SJSA1 (cell line): ENCODE measurements around the gene REEP6. TPM values are rescaled to one million over a fixed set of nuclear protein-coding genes. Genes with fewer than 3 reads are reported as not detected.
"Not testable (repeated sequence)": the region's sequence is repeated elsewhere in the genome, so short reads cannot be mapped to it uniquely, and the experiment has no call there.

Experiments used
- DNase-seq, 2 experiments: peaks; one replicate each; pipeline ENCODE4 v3.0.0-alpha.2; 2015 to 2020; ENCODE audit warnings: low spot score in 2 of 2, low read depth in 1 of 2
- H3K27ac ChIP-seq: fragments of 250-450 bp; sonication (Bioruptor Pico); 2 replicates; pipeline ENCODE4 v1.5.1; 2020; ENCODE audit warnings: mild to moderate bottlenecking, moderate library complexity
- H3K27me3 ChIP-seq: fragments of 250-450 bp; sonication (Bioruptor Pico); replicated peaks from 2 replicates; pipeline ENCODE4 v1.5.1; 2020; ENCODE audit warnings: mild to moderate bottlenecking, moderate library complexity
- H3K36me3 ChIP-seq: fragments of 250-450 bp; sonication (Bioruptor Pico); 2 replicates; pipeline ENCODE4 v1.5.1; 2020; ENCODE audit warnings: mild to moderate bottlenecking
- H3K4me1 ChIP-seq: fragments of 250-450 bp; sonication (Bioruptor Pico); replicated peaks from 2 replicates; pipeline ENCODE4 v1.6.1; 2021; ENCODE audit warnings: mild to moderate bottlenecking
- H3K4me3 ChIP-seq: fragments of 250-450 bp; sonication (Bioruptor Pico); 2 replicates; pipeline ENCODE4 v1.5.1; 2020; ENCODE audit warnings: mild to moderate bottlenecking
- H3K9me3 ChIP-seq: fragments of 250-450 bp; sonication (Bioruptor Pico); replicated peaks from 2 replicates; pipeline ENCODE4 v1.5.1; 2020; ENCODE audit warnings: mild to moderate bottlenecking
- total RNA-seq: library from RNA; depleted of rRNA; stranded (reverse); fragments of >200 nt; shearing (Covaris generic); gene quantifications from 2 replicates; pipeline ENCODE4 v1.2.3, GENCODE V29; 2014; rRNA removed

REEP6 gene
- total RNA-seq, 1 experiment from 2014 or later: 0.92 TPM

GRCh38 chr19:1528596-1529429 lies 37.8 kb downstream of the REEP6 start:
- Histone ChIP-seq H3K4me3 (no peak overlapping the region), H3K9me3 (no peaks in the 10 kb centered on the region), H3K27me3 (peaks cover 35% of the 10 kb centered on the region), H3K36me3 (no peaks in the 10 kb centered on the region), H3K27ac (no peak overlapping the region), H3K4me1 (no peaks in the 10 kb centered on the region)
- DNase-seq: no peak

GRCh38 chr19:1529430-1529816 lies 38.4 kb downstream of the REEP6 start:
- no peaks in the 10 kb centered on the region for H3K4me1 ChIP-seq
- DNase-seq: no peak
- no peaks in the 10 kb centered on the region for H3K9me3 ChIP-seq
- no peak overlapping the region for H3K27ac ChIP-seq
- H3K4me3 ChIP-seq: no peak overlapping the region
- H3K27me3 ChIP-seq: peaks cover 30% of the 10 kb centered on the region
- no peaks in the 10 kb centered on the region for H3K36me3 ChIP-seq

GRCh38 chr19:1530856-1531255 lies 39.9 kb downstream of the REEP6 start:
- DNase-seq: not testable (repeated sequence)

DNA sequence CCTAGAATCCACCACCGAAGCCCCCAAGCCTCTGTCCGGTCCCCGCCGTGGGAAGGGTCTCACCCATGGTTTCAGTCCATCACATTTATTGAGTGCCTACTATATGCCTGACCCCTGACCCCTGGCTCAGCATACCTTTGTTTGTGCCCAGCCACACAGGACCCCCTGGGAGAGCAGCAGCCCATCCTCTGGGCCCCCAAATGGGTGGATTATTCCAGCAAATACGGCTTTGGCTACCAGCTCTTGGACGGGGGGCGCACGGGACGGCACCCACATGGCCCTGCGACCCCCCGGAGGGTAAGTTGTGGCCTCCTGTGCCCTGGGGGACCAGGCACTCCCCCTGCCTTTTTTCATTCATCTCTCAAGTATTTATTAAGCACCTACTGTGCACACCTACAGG lies 40.6 kb downstream of the REEP6 start:
- Histone ChIP-seq H3K4me3 (no peak overlapping the region), H3K27ac (no peak overlapping the region), H3K9me3 (no peaks in the 10 kb centered on the region), H3K4me1 (no peaks in the 10 kb centered on the region), H3K27me3 (peaks cover 13% of the 10 kb centered on the region; the same call in 1 of the 2 replicates), H3K36me3 (no peaks in the 10 kb centered on the region)
- no peak for DNase-seq

More at GRCh38 chr19:1530856-1531255, 39.9 kb downstream of the REEP6 start:
- H3K9me3 ChIP-seq, H3K36me3 ChIP-seq, H3K27ac ChIP-seq, H3K4me1 ChIP-seq, H3K4me3 ChIP-seq: not testable (repeated sequence)
- peaks cover 16% of the 10 kb centered on the region for H3K27me3 ChIP-seq

GRCh38 chr19:1532003-1532402 lies 41.0 kb downstream of the REEP6 start:
- no peak overlapping the region for H3K27ac ChIP-seq
- DNase-seq: no peak
- H3K27me3 ChIP-seq: peaks cover 13% of the 10 kb centered on the region; the same call in 1 of the 2 replicates
- H3K4me3 ChIP-seq: no peak overlapping the region
- no peaks in the 10 kb centered on the region for H3K9me3 ChIP-seq
- H3K36me3 ChIP-seq: no peaks in the 10 kb centered on the region
- H3K4me1 ChIP-seq: no peaks in the 10 kb centered on the region

- Histone ChIP-seq H3K27ac (no peak overlapping the region), H3K27me3 (peaks cover 20% of the 10 kb centered on the region), H3K4me3 (no peak overlapping the region), H3K36me3 (no peaks in the 10 kb centered on the region), H3K4me1 (no peaks in the 10 kb centered on the region), H3K9me3 (no peaks in the 10 kb centered on the region)
- DNase-seq: no peak
These were observed 42.6 kb downstream of the REEP6 start for GRCh38 chr19:1533510-1534150.

- no peaks in the 10 kb centered on the region for H3K9me3 ChIP-seq
- no peak for DNase-seq
- H3K27ac ChIP-seq: no peak overlapping the region
- no peaks in the 10 kb centered on the region for H3K36me3 ChIP-seq
- H3K4me1 ChIP-seq: no peaks in the 10 kb centered on the region
- no peak overlapping the region for H3K4me3 ChIP-seq
- H3K27me3 ChIP-seq: peaks cover 23% of the 10 kb centered on the region
These were observed 44.0 kb downstream of the REEP6 start for GRCh38 chr19:1534972-1535371.

GRCh38 chr19:1535699-1536098 lies 44.7 kb downstream of the REEP6 start:
- not testable (repeated sequence) for H3K4me1 ChIP-seq, H3K36me3 ChIP-seq, H3K4me3 ChIP-seq, H3K9me3 ChIP-seq, H3K27ac ChIP-seq, DNase-seq
- peaks cover 30% of the 10 kb centered on the region for H3K27me3 ChIP-seq

DNA sequence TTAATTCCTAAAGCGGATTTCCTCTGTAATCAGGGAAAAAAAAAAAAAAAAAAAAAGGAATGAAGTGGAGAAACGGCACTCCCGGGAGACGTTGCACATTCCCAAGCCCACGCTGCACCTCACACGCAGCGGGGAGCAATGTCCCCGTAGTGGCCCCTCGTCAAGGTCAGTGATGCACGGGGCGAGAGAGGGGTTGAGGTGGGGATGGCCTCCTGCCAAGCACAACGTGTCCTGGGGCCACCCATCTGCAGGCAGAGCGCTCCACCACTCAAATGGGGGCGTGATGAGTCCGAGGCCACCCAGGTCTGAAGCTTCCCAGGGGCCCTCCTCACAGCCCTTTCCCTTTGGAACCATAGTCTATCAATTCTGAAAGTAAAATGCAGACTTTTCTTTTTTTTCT lies 48.0 kb downstream of the REEP6 start:
- no peak overlapping the region for H3K4me3 ChIP-seq
- peaks cover 30% of the 10 kb centered on the region for H3K27me3 ChIP-seq
- no peak overlapping the region for H3K27ac ChIP-seq
- no peaks in the 10 kb centered on the region for H3K4me1 ChIP-seq
- no peaks in the 10 kb centered on the region for H3K36me3 ChIP-seq
- no peak for DNase-seq
- no peaks in the 10 kb centered on the region for H3K9me3 ChIP-seq

- H3K4me1 ChIP-seq, H3K27ac ChIP-seq, H3K36me3 ChIP-seq, H3K9me3 ChIP-seq, DNase-seq, H3K4me3 ChIP-seq: not testable (repeated sequence)
- peaks cover 33% of the 10 kb centered on the region for H3K27me3 ChIP-seq
These were observed 48.8 kb downstream of the REEP6 start for GRCh38 chr19:1539749-1540148.

GRCh38 chr19:1540365-1540925 lies 49.5 kb downstream of the REEP6 start:
- H3K27me3 ChIP-seq: peaks cover 36% of the 10 kb centered on the region
- H3K27ac ChIP-seq: no peak overlapping the region
- DNase-seq: no peak
- no peak overlapping the region for H3K4me3 ChIP-seq
- no peaks in the 10 kb centered on the region for H3K4me1 ChIP-seq
- H3K9me3 ChIP-seq: no peaks in the 10 kb centered on the region
- no peaks in the 10 kb centered on the region for H3K36me3 ChIP-seq

Other genes with a start within 250 kb of the REEP6 start
- gene ATP5F1D, start 249.4 kb upstream of the REEP6 start, total RNA-seq: 42.4 and 68.8 TPM in 2 replicates
- gene MIDN, start 242.6 kb upstream of the REEP6 start, total RNA-seq: 3.7 and 7.2 TPM in 2 replicates
- 314 and 318 TPM in 2 replicates for gene CIRBP, start 221.8 kb upstream of the REEP6 start, total RNA-seq
- gene FAM174C, start 215.7 kb upstream of the REEP6 start, total RNA-seq: 32.2 and 40.6 TPM in 2 replicates
- not detected in 2 replicates for gene EFNA2, start 205.3 kb upstream of the REEP6 start, total RNA-seq
- gene NDUFS7, start 107.3 kb upstream of the REEP6 start, total RNA-seq: 83.4 and 112 TPM in 2 replicates
- 28.6 and 35.8 TPM in 2 replicates for gene GAMT, start 89.6 kb upstream of the REEP6 start, total RNA-seq
- 92.9 and 131 TPM in 2 replicates for gene DAZAP1, start 83.6 kb upstream of the REEP6 start, total RNA-seq
- 1,442 and 2,183 TPM in 2 replicates for gene RPS15, start 52.8 kb upstream of the REEP6 start, total RNA-seq
- gene APC2, start 41.1 kb upstream of the REEP6 start, total RNA-seq: 0.25 TPM in 1 of 2 replicates, not detected in the other
- gene C19orf25, start 12.0 kb upstream of the REEP6 start, total RNA-seq: 29.3 and 34.2 TPM in 2 replicates
- 0.34 TPM in 1 of 2 replicates, not detected in the other for gene PCSK4, start 831 bp upstream of the REEP6 start, total RNA-seq
- 2.6 and 4.0 TPM in 2 replicates for gene ADAMTSL5, start 21.8 kb downstream of the REEP6 start, total RNA-seq
- gene PLK5, start 32.9 kb downstream of the REEP6 start, total RNA-seq: not detected in 2 replicates
- gene MEX3D, start 77.1 kb downstream of the REEP6 start, total RNA-seq: 109 and 116 TPM in 2 replicates
- 128 and 130 TPM in 2 replicates for gene MBD3, start 101.7 kb downstream of the REEP6 start, total RNA-seq
- 60.1 and 83.4 TPM in 2 replicates for gene UQCR11, start 114.3 kb downstream of the REEP6 start, total RNA-seq
- 128 and 245 TPM in 2 replicates for gene TCF3, start 161.4 kb downstream of the REEP6 start, total RNA-seq